Measurements from ENCODE around the gene CDSN.
"Not testable (repeated sequence)": the region's sequence is repeated elsewhere in the genome, so short reads cannot be mapped to it uniquely, and the experiment has no call there.

CDSN gene

DNA sequence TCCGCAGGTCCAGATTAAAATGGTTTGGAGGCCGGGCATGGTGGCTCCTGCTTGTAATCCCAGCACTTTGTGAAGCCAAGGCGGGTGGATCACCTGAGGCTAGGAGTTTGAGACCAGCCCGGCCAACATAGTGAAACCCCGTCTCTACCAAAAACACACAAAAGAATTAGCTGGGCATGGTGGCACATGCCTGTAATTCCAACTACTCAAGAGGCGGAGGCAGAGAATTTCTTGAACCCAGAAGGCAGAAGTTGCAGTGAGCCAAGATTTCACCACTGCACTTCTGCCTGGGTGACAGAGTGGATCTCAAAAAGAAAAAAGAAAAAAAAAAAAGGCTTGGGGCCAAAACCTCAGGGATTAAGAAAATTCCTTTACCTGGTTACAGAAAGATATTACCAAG is 38.4 kb downstream of the CDSN start:
- DNase-seq: no peak

DNA sequence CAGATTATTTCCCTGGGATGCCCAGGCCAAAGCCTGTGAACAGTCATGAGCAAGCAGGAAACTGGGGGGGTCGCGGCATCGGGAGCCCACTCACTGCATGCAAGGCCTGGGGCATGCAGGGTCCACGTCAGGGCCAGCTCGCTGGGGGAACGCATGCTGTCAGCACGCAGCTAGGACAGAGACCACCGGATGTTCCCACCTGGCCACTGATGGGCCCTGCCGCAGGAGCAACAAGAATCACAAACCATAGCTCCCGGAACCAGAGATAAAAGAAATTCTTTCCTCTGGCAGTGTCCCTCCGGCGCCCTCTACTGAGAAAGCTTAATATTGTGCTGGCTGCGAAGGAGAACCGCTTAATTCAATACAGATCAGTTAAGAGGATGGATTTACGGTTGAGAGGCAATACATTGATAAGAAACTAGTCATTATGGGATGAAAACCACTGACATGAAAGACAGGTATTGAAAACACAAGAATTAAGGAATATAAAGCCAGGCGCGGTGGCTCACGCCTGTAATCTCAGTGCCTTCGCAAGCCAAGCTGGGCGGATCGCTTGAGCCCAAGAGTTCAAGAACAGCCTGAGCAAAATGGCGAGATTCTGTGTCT is 40.5 kb downstream of the CDSN start:
- DNase-seq: no peak

DNA sequence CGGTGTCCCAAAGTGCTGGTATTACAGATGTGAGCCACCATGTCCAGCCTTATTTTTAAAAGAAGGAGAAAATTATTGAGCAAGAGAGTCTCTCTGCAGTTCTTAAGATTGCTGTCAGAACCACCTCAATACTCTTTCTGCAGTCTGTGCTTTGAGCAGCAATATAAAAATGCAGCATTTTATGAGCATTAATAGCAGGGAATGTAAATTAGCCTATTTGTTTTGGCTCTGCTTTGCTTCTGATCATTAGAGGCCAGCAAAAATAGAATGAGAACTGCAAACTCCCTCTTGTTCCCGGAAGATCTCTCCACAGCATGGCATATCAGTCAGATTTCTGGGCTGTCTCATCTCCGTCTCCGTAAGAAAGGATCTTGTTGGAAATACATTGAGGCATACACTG is 43.6 kb downstream of the CDSN start:
- DNase-seq: no peak

DNA sequence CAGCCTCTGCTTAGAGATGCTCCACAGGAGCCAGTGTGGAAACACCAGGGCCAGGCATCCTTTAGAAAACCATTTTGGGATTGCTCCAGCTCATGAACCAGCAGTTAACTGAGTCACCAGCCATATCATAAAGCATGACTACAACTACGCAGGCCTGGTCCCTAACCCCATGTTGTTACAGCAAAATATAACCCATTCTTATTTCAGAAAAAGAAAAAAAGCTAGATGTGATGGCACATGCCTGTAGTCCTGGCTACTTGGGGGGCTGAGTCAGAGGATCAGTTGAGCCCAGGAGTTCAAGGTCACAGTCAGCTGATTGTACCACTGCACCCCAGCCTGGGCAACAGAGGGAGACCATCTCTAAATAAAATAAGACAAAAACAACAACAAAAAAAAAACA is 44.7 kb downstream of the CDSN start:
- DNase-seq: no peak

DNA sequence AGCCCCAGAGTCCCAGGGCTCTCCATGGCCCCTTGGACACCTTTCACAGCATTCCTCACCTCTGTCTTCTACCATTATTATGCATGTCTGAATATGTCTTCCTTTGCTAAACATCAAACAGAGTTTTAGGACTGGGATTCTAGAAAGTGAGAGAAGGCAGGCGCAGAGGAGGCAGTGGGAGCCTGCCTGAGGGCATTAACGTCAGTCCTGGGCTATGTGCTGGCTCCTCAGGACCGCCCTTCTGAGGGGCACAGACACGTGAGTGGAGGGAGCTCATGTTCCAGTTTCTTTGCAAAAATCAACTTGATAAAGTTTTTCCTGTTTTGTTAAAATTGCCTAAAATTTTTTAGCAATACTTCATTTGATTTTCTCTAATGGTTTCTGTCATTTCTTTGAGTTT is 45.8 kb downstream of the CDSN start:
- DNase-seq: no peak

DNA sequence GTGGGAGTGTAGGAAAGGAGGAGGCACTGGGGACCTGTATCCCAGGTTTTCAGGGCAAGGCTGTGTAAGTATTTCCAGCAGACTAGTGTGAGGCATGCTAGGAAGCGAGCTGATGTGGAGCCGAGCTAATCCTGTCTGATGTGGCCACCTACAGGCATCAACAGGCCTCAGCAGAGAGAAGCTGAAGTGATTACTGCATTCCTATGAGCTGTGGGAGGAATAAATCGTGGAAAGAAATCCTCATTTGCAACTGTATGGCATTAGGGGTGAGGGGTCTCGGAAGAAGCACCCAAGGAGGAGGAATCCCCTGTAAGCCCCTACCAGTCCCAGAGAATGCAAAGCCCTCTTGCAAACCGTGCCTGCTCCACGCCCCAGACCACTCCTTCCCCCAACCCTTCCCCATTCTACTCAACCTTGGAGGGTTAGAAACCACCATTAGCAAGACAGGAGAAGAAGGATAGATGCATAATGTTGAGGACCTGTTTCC is 49.5 kb downstream of the CDSN start:
- peak; percentile 14 for DNase-seq

DNA sequence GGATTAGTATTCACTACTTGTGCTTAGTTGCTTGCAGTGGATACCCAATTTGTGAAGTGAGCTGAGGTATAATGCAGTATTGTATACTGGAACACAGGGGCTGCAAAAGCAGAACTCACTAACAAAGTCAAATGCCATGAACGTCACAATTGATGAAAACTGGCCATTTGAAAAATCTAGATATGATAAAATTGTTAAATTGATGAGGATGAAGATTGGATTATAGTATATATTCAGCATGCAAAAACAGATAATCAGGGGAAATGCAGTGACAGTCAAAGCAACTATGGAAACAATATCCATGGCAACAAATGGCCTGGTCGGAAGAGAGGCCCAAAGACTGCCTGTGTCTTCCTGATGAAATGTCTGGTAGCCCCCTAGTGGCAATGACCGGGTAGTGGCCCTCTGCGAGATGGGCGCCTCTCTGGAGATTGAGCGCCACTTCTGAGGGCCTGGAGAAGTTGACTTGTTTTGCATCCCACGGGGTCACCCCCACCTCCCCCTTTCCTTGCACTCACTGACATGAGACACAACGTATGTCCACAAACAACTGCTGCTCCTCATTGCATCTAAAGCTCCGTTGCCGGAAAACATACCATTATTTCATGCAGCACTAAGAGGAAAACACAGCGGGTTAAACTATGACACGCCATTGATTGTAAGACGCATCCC is 51.4 kb downstream of the CDSN start:
- DNase-seq: no peak

DNA sequence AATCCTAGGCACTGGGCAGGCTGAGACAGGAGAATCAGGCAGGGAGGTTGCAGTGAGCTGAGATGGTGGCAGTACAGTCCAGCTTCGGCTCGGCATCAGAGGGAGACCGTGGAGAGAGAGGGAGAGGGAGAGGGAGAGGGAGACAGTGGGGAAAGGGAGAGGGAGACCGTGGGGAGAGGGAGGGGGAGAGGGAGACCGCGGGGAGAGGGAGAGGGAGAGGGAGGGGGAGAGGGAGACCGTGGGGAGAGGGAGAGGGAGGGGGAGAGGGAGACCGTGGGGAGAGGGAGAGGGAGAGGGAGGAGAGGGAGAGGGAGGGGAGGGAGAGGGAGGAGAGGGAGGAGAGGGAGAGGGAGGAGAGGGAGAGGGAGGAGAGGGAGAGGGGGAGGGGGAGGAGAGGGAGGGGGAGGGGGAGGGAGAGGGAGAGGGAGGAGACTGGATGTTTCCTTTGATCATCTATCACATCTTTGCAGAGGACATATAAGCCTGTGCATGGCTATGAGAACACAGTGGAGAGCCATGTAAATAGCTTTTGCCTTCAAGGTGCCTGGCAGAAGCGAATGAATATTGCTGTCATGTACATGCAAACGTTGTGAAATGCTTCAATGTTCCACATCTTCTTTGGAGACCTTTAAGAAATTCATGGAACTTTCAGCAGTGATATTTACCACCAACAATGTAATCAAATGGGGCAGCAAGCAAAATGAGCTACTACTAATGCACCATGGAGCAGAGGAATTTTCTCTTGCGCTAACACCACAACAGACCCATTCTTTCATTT is 52.2 kb downstream of the CDSN start:
- DNase-seq: not testable (repeated sequence)

DNA sequence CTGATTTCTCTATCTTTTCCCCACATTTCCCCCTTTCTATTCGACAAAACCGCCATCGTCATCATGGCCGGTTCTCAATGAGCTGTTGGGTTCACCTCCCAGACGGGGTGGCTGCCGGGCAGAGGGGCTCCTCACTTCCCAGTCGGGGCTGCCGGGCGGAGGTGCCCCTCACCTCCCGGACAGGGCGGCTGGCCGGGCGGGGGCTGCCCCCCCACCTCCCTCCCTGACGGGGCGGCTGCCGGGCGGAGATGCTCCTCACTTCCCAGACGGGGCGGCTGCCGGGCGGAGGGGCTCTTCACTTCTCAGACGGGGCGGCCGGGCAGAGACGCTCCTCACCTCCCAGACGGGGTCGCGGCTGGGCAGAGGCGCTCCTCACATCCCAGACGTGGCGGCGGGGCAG is 53.2 kb downstream of the CDSN start:
- DNase-seq: not testable (repeated sequence)

DNA sequence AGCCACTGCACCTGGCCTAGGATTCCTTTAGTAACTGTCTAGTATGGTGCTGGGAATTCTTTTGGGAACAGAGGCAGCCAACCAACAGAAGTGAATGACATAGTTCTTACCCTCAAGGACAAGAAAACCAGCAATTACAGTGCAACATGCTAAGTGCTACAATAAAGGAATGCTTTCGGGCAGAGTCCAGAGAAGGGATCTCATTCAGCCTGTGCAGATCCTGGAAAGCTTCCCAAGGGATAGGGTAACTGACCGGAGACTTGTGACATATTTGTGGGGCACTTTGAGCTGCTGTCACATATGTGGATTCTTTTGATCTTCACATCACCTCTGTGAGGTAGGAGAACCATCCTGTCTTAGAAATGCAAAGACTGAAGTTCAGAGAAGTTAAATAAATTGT is 54.7 kb downstream of the CDSN start:
- no peak for DNase-seq
